Measurements from ENCODE around the gene PAQR4. TPM values are rescaled to one million over a fixed set of nuclear protein-coding genes. Genes with fewer than 3 reads are reported as not detected.
"Not testable (repeated sequence)": the region's sequence is repeated elsewhere in the genome, so short reads cannot be mapped to it uniquely, and the experiment has no call there.

Gene PAQR4
- polyA plus RNA-seq, 2 of the 4 experiments (the other 2 are of a cell fraction): 8.0 to 18.6 TPM

GRCh38 chr16:2926650-2926999 lies 42.5 kb upstream of the PAQR4 start:
- ChIA-PET POLR2A (interaction anchor here (0.8 to 1.2 kb wide), 4 partner anchors 19 to 59 kb away, joined by 3 to 7 read pairs (median 4); partner anchors contain the start of gene FLYWCH2), CTCF (interaction anchor here (0.6 to 9.6 kb wide), 35 partner anchors 11 to 542 kb away, joined by 3 to 190 read pairs (median 5); partner anchors contain the start of genes FLYWCH1, FLYWCH2, KREMEN2 and PAQR4)
- TF ChIP-seq CEBPB (IDR thresholded peaks at IDR 0.05) (no peak), JUN (IDR thresholded peaks at IDR 0.05) (no peak), MAFK (IDR thresholded peaks at IDR 0.05; ENCODE audit: partially characterized antibody) (peak; percentile 37), GATA3 (IDR thresholded peaks at IDR 0.05; ENCODE audit: borderline replicate concordance) (no peak), HDAC2 (IDR thresholded peaks at IDR 0.05) (no peak)
- peaks cover 3% of the 10 kb centered on the region; the same call in 1 of the 3 replicates for H3K4me1 ChIP-seq
- ATAC-seq (no peak), DNase-seq (ENCODE audit: low read depth in 1 of 2, low spot score in 1 of 2) (no peak), FAIRE-seq (no peak)
- WGBS (ENCODE audit: missing lambda C conversion rate): 73% methylated on average over 5 of the region's 5 CpGs
- no peak overlapping the region for H3K4me3 ChIP-seq
- H3K27ac ChIP-seq: 0 out of 6 replicates have a peak overlapping the region, but pooled peaks of 1 of the 2 experiments have one; percentile 2
- H3K4me2 ChIP-seq: peak overlapping the region; percentile 71
- no peaks in the 10 kb centered on the region for H3K9me3 ChIP-seq

GRCh38 chr16:2927010-2927646 lies 42.0 kb upstream of the PAQR4 start:
- TF ChIP-seq HDAC2 (IDR thresholded peaks at IDR 0.05): no peak
- TF ChIP-seq CTCF (IDR thresholded peaks at IDR 0.05): peak; percentile 91
- TF ChIP-seq MAX (IDR thresholded peaks at IDR 0.05): peak; percentile 84
- no peak for TF ChIP-seq FOSB (CRISPR knock-in tag; IDR thresholded peaks at IDR 0.05)
- TF ChIP-seq SMC3 (IDR thresholded peaks at IDR 0.05): peak; percentile 58
- TF ChIP-seq RAD21 (conservative IDR thresholded peaks at IDR 0.05 in 1 of 2, IDR thresholded peaks at IDR 0.05 in 1 of 2): peak; percentile 73 to 79
- no peak overlapping the region for H3K4me3 ChIP-seq

GRCh38 chr16:2928151-2928550 lies 41.0 kb upstream of the PAQR4 start:
- H3K4me1 ChIP-seq; H3K27ac ChIP-seq; ATAC-seq; H3K4me3 ChIP-seq; H3K4me2 ChIP-seq; FAIRE-seq; H3K9me3 ChIP-seq; POLR2A ChIA-PET; DNase-seq (ENCODE audit: low read depth in 1 of 2, low spot score in 1 of 2): not testable (repeated sequence)
- CTCF ChIA-PET: interaction anchor here (1.5 to 9.6 kb wide), 5 partner anchors 12 to 57 kb away, joined by 4 to 190 read pairs (median 56); no protein-coding TSS in a partner anchor
- WGBS (ENCODE audit: missing lambda C conversion rate): 93% methylated on average over 4 of the region's 4 CpGs

More at GRCh38 chr16:2927010-2927646, 42.0 kb upstream of the PAQR4 start:
- ATAC-seq (peak; percentile 89 to 93), FAIRE-seq (peak; percentile 94), DNase-seq (ENCODE audit: low read depth in 1 of 2, low spot score in 1 of 2) (peak; percentile 55 to 89)
- 9% methylated on average over 19 of the region's 19 CpGs for WGBS (ENCODE audit: missing lambda C conversion rate)
- Histone ChIP-seq H3K27ac (0 out of 6 replicates have a peak overlapping the region, but pooled peaks of 1 of the 2 experiments have one; percentile 2), H3K4me1 (peaks cover 3% of the 10 kb centered on the region; the same call in 1 of the 3 replicates), H3K4me2 (peak overlapping the region; percentile 71), H3K9me3 (no peaks in the 10 kb centered on the region)
- POLR2A ChIA-PET: interaction anchor here (0.5 to 1.2 kb wide), 6 partner anchors 19 to 245 kb away, joined by 3 to 7 read pairs (median 3); partner anchors contain the start of genes FLYWCH2 and KCTD5
- CTCF ChIA-PET: interaction anchor here (0.5 to 9.6 kb wide), 46 partner anchors 11 to 543 kb away, joined by 3 to 190 read pairs (median 5); partner anchors contain the start of genes FLYWCH1, FLYWCH2, KREMEN2 and PAQR4

- Histone ChIP-seq H3K9me3 (no peaks in the 10 kb centered on the region), H3K27ac (no peak overlapping the region), H3K4me3 (no peak overlapping the region), H3K4me2 (no peak overlapping the region), H3K4me1 (peaks cover 3% of the 10 kb centered on the region; the same call in 1 of the 3 replicates)
- FAIRE-seq (no peak), DNase-seq (ENCODE audit: low read depth in 1 of 2, low spot score in 1 of 2) (no peak), ATAC-seq (no peak)
- WGBS (ENCODE audit: missing lambda C conversion rate): 81% methylated on average over 7 of the region's 11 CpGs
- POLR2A ChIA-PET: no interaction called here
- CTCF ChIA-PET: interaction anchor here (5.4 to 9.6 kb wide), 3 partner anchors 15 to 58 kb away, joined by 20 to 190 read pairs (median 56); no protein-coding TSS in a partner anchor
- TF ChIP-seq RFX5 (IDR thresholded peaks at IDR 0.05): no peak
- no peak for TF ChIP-seq HEYL (CRISPR knock-in tag; IDR thresholded peaks at IDR 0.05)
- TF ChIP-seq CHD2 (IDR thresholded peaks at IDR 0.05; ENCODE audit: low read length, partially characterized antibody): no peak
- TF ChIP-seq SREBF2 (IDR thresholded peaks at IDR 0.05): no peak
- TF ChIP-seq HES2 (IDR thresholded peaks at IDR 0.05): no peak
- no peak for TF ChIP-seq MAZ (IDR thresholded peaks at IDR 0.05; ENCODE audit: borderline replicate concordance, low read depth, low read length)
- no peak for TF ChIP-seq REST (IDR thresholded peaks at IDR 0.05)
- no peak for TF ChIP-seq POLR2A (IDR thresholded peaks at IDR 0.05; ENCODE audit: low read length)
- no peak for TF ChIP-seq NPAS2 (CRISPR knock-in tag; IDR thresholded peaks at IDR 0.05; ENCODE audit: borderline replicate concordance)
- no peak for TF ChIP-seq TP53 (CRISPR knock-in tag; IDR thresholded peaks at IDR 0.05)
- no peak for TF ChIP-seq GATA3 (IDR thresholded peaks at IDR 0.05; ENCODE audit: borderline replicate concordance)
- no peak for TF ChIP-seq HMGXB4 (CRISPR knock-in tag; IDR thresholded peaks at IDR 0.05; ENCODE audit: borderline replicate concordance)
- no peak for TF ChIP-seq CEBPB (IDR thresholded peaks at IDR 0.05)
Observed at GRCh38 chr16:2928796-2929195, 40.4 kb upstream of the PAQR4 start.
